Body of pancreas (tissue), 4 donors: Measurements from ENCODE around the gene CD44.

Experiments
- POLR2A ChIP-seq, 3 donors: fragments of 450-650 bp; IDR thresholded peaks; one replicate each; pipeline ENCODE4 v1.6.1; 2016; ENCODE audit warnings: antibody characterized with exemption in 3 of 3, mild to moderate bottlenecking in 2 of 3
- TF ChIP-seq, protein P1 (sequence below), 7 experiments: fragments of 450-650 bp in 4 of 7; fragments of 200-600 bp in 3 of 7; sonication (generic) in 3 of 7; IDR thresholded peaks; one replicate each; pipeline ENCODE4 v1.5.1; 2016 to 2019; ENCODE audit warnings: antibody characterized with exemption in 7 of 7

DNA sequence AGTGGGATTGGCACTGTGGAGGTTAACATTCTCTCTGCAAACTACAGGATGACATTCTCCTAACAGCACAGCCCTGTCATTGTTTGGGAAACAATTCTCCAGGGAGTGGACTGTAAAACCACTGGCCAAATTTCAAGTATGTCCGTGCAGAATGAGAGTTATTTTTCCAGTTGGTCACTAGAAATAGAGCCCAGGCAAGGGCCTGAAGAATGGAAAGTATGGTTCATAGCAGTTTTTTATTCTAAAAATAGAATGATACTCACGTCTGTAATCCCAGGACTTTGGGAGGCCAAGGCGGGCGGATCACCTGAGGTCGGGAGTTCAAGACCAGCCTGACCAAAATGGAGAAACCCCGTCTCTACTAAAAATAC lies 39.0 kb upstream of the CD44 start:
- TF ChIP-seq, protein P1, sequence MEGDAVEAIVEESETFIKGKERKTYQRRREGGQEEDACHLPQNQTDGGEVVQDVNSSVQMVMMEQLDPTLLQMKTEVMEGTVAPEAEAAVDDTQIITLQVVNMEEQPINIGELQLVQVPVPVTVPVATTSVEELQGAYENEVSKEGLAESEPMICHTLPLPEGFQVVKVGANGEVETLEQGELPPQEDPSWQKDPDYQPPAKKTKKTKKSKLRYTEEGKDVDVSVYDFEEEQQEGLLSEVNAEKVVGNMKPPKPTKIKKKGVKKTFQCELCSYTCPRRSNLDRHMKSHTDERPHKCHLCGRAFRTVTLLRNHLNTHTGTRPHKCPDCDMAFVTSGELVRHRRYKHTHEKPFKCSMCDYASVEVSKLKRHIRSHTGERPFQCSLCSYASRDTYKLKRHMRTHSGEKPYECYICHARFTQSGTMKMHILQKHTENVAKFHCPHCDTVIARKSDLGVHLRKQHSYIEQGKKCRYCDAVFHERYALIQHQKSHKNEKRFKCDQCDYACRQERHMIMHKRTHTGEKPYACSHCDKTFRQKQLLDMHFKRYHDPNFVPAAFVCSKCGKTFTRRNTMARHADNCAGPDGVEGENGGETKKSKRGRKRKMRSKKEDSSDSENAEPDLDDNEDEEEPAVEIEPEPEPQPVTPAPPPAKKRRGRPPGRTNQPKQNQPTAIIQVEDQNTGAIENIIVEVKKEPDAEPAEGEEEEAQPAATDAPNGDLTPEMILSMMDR (IDR thresholded peaks at IDR 0.05): no peak
- TF ChIP-seq POLR2A (IDR thresholded peaks at IDR 0.05): no peak
